Measurements from ENCODE around the gene IQCE.
"Not testable (repeated sequence)": the region's sequence is repeated elsewhere in the genome, so short reads cannot be mapped to it uniquely, and the experiment has no call there.

IQCE gene

GRCh38 chr7:2554661-2555111 lies 4.1 kb upstream of the IQCE start:
- no peak for DNase-seq

GRCh38 chr7:2555121-2556052 lies 3.4 kb upstream of the IQCE start, which contains the start of gene BRAT1:
Gene BRAT1 (minus strand): TSS chr7:2555524. CDS start chr7:2554431, 1,093 bp downstream.
- DNase-seq: peak; percentile 68

GRCh38 chr7:2559283-2559950 lies 638 bp downstream of the IQCE start:
- no peak for DNase-seq

GRCh38 chr7:2563955-2564354 lies 5.2 kb downstream of the IQCE start:
- not testable (repeated sequence) for DNase-seq

- no peak for DNase-seq
Measured at GRCh38 chr7:2564970-2565540, 6.3 kb downstream of the IQCE start.

- no peak for DNase-seq
Measured at GRCh38 chr7:2566348-2566889, 7.6 kb downstream of the IQCE start.

- DNase-seq: no peak
Measured at GRCh38 chr7:2566890-2567678, 8.3 kb downstream of the IQCE start.

- DNase-seq: no peak
Measured at GRCh38 chr7:2567679-2568278, 9.0 kb downstream of the IQCE start.

- DNase-seq: no peak
Measured at GRCh38 chr7:2568521-2569223, 9.9 kb downstream of the IQCE start.

GRCh38 chr7:2569421-2569820 lies 10.6 kb downstream of the IQCE start:
- DNase-seq: no peak

- no peak for DNase-seq
Measured at GRCh38 chr7:2570021-2570420, 11.2 kb downstream of the IQCE start.

GRCh38 chr7:2571409-2571808 lies 12.6 kb downstream of the IQCE start:
- DNase-seq: no peak

- DNase-seq: no peak
Measured at GRCh38 chr7:2572101-2572842, 13.5 kb downstream of the IQCE start.

- DNase-seq: no peak
Measured at GRCh38 chr7:2573761-2574160, 15.0 kb downstream of the IQCE start.

GRCh38 chr7:2575046-2575732 lies 16.4 kb downstream of the IQCE start:
- no peak for DNase-seq

GRCh38 chr7:2575733-2576340 lies 17.1 kb downstream of the IQCE start:
- DNase-seq: no peak

- DNase-seq: no peak
Measured at GRCh38 chr7:2576742-2577491, 18.1 kb downstream of the IQCE start.

GRCh38 chr7:2577914-2578680 lies 19.3 kb downstream of the IQCE start:
- DNase-seq: no peak

All from NCI-H1048 (cell line).